Peyer's patch (tissue), 4 donors: ENCODE results near the gene GPR152.

Experiments
- POLR2A ChIP-seq, 2 donors: fragments of 450-650 bp; IDR thresholded peaks; one replicate each; pipeline ENCODE4 v1.5.1; 2017; ENCODE audit warnings: antibody characterized with exemption in 2 of 2, mild to moderate bottlenecking in 2 of 2, moderate library complexity in 2 of 2
- TF ChIP-seq, protein P1 (sequence below), 6 experiments: fragments of 450-650 bp in 4 of 6; fragments of 200-600 bp in 2 of 6; sonication (generic) in 1 of 6; IDR thresholded peaks; one replicate each; pipeline ENCODE4 v1.5.1; 2017 to 2019; ENCODE audit warnings: antibody characterized with exemption in 6 of 6, mild to moderate bottlenecking in 3 of 6, moderate library complexity in 1 of 6

DNA sequence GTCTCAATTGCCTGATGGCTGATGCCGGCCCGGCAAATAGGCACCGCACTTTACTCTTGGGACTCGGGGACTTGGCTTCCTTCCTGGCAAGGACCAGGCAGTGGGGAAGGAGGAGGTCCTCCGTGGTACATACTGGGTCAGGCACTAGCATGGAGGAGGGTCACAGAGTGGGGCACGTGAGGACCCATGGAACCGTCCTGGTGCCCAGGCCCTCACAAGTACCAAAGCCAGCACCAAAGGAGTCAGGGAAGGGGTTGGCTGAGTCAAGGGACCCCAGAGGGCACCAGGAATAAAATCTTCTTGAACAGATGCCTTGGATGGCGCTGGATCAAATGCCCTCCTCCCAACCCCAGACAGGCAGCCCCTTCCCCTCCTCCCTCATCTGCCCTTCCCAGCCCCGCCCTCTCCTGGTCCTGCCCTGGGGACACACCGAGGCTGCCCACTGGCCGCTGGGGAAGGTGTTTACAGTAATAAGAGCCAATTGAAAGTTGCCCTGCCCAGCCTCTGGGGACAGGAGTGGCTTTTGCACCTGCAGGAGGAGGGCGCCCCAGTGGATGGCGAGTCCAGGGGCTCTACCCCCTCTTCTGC lies 42.7 kb downstream of the GPR152 start:
- TF ChIP-seq, protein P1, sequence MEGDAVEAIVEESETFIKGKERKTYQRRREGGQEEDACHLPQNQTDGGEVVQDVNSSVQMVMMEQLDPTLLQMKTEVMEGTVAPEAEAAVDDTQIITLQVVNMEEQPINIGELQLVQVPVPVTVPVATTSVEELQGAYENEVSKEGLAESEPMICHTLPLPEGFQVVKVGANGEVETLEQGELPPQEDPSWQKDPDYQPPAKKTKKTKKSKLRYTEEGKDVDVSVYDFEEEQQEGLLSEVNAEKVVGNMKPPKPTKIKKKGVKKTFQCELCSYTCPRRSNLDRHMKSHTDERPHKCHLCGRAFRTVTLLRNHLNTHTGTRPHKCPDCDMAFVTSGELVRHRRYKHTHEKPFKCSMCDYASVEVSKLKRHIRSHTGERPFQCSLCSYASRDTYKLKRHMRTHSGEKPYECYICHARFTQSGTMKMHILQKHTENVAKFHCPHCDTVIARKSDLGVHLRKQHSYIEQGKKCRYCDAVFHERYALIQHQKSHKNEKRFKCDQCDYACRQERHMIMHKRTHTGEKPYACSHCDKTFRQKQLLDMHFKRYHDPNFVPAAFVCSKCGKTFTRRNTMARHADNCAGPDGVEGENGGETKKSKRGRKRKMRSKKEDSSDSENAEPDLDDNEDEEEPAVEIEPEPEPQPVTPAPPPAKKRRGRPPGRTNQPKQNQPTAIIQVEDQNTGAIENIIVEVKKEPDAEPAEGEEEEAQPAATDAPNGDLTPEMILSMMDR (IDR thresholded peaks at IDR 0.05) = no peak
- TF ChIP-seq POLR2A (IDR thresholded peaks at IDR 0.05) = no peak
